HG03095 (cell line): ENCODE data around the gene SUN3.

Experiments
- ATAC-seq: cut with Tn5 transposase; IDR thresholded peaks from one replicate; pipeline ENCODE4 v1.9.1; 2021; ENCODE audit warnings: moderate library complexity; ENCODE audit not compliant: unreplicated experiment

SUN3 gene

DNA sequence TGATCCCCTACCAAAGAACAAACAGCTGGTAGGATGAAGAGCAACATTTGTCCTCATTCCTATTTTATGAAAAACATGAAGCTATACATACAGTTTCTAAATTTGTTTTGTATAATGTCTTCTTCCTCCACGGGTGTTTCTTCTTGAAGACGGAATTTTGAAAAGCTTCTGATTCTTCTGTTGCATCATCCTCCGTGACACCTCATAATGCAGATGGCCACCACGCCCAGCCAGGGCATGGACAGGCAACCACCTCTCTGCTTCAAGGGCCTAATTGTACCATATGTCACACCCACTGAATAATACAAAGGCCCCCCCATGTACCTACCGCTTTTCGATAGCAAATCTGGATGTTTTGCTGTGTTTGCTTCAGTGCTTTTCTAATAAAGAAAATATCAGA is at the start of gene SUN3:
TSS of gene SUN3 (minus strand) at position 170 of the 400 bp plus-strand sequence. CDS start at position 1, 169 bp downstream.
- ATAC-seq, result no peak

- no peak for ATAC-seq
Observed at GRCh38 chr7:48078470-48078869, 49.6 kb upstream of the SUN3 start.

- no peak for ATAC-seq
Observed at GRCh38 chr7:48077423-48077822, 48.5 kb upstream of the SUN3 start.

GRCh38 chr7:48074204-48074654 is 45.3 kb upstream of the SUN3 start:
- ATAC-seq, result no peak

DNA sequence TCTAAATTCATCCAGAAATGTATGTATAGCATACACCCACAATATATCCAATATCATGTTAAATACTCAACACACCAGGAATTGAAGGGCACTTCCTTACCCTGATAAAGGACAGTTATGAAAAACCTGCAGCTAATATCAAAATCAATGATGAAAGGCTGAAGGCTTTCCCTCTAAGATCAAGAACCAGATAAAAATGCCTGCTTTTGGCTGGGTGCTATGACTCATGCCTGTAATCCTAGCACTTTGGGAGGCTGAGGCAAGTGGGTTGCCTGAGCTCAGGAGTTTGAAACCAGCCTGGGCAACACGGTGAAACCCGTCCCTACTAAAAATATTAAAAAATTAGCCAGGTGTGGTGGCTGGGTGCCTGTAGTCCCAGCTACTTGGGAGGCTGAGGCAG is 38.6 kb upstream of the SUN3 start:
- no peak for ATAC-seq

DNA sequence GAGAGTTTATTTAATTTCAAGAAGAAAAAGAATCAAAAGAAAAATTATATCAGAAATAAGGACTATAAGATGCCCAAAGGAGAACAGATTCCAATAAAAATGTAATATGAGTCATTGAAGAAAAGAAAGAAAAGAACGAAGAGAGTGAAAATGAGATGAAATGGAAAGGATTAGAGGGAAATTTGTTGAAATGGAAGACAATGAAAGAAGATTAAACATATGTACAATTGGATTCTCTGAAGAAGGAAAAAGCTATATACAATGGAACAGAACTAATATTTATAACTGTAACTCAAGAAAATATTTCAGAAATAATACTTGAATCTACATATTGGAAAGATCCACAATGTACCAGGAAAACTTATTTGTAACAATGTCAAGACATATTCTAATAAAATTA is 35.1 kb upstream of the SUN3 start:
- ATAC-seq, result no peak

GRCh38 chr7:48059706-48060105 is 30.8 kb upstream of the SUN3 start:
- ATAC-seq, result no peak

DNA sequence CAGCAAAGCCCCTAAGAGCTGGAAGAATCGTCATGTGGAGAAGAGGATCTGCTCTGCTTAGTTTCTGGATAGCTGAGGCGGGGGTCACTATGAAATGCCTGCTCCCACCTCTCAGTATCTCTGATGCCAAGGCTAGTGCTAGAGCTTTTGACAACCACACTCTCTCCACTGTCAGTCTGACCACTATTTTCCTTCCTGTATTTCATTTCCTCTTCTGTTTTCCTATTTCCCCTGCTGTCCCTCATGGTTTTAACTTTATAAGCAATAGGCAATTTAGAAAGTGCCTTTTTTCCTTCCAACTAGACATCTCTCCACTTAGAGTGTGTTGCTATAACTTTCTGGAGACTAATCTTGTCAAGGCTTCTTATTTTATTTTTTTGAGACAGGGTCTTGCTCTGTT is 30.1 kb upstream of the SUN3 start:
- ATAC-seq, result no peak

GRCh38 chr7:48053736-48054135 is 24.8 kb upstream of the SUN3 start:
- no peak for ATAC-seq

DNA sequence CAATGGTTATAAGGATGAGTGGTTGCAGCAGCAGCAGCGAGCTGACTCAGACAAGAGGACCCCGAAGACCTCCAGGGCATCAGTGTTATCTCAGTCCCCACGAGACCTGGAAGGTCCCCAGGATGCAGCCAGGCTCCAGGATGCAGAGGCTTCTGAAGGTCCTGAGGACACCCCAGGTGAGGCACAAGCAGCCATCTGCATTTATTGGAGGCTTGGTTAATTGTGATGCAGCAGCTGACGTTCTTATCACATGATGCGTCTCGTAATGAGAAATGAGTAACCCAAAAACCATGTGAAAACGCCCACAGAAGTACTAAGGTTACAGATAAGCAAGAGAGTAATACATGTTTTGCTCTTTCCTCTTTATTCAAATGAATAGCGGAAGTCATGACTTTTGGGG is 23.8 kb upstream of the SUN3 start:
- ATAC-seq, result peak; percentile 43

DNA sequence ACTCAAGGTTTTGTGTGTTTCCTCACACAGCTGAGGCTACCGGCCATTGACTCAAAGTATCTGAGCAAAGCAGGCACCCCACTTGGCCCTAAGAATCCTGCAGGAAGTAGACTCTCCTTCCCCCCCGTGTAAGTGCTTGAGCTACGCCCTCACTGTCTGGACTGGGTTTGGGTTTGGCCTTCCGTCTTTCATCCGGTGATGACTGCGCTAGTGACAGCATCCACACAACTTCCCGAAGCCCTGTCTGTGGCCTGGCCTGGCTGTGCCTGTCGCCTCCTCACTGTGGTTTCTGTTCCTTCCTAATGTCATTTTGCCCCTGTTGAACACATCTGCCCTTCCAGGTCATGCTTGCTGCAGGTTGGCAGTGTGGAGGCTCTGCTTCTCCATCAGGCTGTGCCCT is 20.9 kb upstream of the SUN3 start:
- ATAC-seq, result no peak

- no peak for ATAC-seq
Observed at GRCh38 chr7:48048113-48048512, 19.2 kb upstream of the SUN3 start.

DNA sequence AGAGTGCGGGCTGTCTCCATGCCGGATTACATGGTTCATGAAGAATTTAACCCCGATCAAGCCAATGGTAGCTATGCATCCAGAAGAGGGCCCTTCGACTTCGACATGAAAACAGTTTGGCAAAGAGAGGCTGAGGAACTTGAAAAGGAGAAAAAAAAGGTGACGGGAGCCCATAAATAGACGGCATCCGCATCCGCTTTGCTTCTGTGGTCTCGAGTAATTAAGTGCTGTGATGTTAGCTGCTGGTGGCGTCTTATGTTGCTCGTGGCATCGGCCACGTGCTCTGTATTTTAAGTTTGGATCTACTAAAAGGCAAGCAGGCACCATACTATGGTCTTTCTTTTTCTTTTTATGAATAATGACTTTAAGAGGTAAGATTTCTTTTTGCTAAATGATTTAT is 17.6 kb upstream of the SUN3 start:
- no peak for ATAC-seq

DNA sequence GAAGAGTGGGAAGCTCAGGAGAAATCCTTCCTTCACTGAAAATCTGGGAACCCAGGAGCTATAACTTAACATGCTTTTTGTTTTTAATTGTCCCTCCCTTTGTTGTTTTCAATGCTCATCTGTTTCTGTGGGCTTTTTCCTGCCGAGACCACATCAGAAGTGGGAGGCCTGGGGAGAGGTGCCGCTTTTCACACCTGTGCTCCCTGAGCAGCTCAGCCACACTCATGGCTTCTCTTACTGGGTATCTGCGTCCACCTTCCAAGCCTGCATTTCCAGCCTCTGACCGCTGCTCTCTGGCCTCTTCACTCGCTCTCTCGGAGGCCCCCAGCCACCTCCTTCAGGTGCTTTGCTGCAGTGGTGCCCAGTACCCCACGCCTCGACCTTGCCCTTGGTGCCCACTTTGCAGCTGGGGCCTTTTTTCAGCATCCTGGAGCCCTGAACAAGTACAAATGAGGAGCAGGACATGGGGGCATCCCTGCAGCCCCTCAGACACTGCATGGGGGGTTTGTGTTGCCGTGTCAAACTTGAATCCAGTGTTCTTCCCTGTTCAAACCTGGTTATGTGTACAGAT is 16.4 kb upstream of the SUN3 start:
- no peak for ATAC-seq

- ATAC-seq, result no peak
Observed at GRCh38 chr7:48042636-48043035, 13.7 kb upstream of the SUN3 start.

DNA sequence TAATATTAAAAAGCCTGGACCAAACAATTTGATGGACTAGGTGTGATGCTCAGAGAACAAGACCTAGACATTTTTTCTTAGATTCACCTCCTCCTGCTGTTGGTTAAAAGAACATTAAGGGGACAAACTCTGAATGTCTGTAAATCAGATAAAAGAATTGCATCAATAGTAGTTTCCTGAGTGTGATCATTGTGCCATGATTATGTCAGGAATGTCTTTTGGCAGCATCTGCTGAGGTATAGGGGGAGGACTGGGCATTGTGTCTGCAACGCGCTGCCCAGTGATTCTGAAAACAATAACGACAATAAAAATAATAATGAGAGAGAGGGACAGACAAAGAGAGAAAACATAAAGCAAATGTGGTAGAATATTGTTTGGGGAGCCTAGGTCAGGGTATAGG is 13.3 kb upstream of the SUN3 start:
- no peak for ATAC-seq

DNA sequence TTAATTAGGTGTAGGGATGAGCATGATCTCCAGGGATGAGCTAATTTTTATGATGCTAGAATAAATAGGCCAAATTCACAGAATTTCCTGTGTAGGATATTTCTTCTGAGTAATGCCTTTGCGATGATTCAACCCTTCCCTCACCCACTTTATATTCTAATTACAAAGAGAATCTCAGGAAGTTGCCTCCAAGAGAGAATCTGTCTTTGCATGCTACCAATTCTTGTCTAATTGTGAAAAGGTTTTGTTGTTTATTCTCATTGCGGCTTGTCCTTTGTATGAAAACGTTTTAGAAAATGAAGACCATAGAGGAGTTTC is 12.7 kb upstream of the SUN3 start:
- ATAC-seq, result no peak

DNA sequence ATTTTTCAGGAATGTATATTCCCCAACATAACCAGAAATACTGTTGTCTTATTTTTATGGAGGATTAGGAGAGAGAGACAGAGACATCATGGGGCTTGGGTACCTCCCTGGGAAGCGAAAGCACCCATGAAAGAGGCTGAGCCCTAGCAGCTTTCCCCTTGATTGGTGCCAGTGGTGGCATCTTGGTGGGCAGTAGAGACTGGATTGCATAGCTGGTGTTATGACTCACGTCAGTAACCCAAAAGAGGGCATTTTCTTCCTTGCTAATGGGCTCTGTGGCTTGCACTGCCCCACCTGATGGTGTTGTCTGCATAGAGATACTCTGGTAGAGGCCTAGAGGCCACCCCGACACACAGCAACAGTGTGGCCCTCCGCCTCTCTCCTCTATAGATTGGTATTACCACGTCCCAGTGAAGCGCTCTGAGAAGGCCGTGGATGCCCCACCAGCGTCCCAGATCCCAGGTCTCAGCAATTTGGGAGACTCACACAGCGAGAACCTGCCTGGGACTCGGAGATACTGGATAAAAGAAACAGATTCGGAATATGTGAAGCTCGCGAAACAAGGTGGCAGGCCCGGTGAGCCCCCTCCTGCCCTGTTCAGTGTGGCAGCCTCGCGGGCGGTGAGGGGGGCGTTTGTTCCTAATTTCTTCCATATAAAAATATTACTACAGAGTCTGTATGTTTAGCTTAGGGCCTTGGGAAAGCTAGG is 12.2 kb upstream of the SUN3 start:
- no peak for ATAC-seq

DNA sequence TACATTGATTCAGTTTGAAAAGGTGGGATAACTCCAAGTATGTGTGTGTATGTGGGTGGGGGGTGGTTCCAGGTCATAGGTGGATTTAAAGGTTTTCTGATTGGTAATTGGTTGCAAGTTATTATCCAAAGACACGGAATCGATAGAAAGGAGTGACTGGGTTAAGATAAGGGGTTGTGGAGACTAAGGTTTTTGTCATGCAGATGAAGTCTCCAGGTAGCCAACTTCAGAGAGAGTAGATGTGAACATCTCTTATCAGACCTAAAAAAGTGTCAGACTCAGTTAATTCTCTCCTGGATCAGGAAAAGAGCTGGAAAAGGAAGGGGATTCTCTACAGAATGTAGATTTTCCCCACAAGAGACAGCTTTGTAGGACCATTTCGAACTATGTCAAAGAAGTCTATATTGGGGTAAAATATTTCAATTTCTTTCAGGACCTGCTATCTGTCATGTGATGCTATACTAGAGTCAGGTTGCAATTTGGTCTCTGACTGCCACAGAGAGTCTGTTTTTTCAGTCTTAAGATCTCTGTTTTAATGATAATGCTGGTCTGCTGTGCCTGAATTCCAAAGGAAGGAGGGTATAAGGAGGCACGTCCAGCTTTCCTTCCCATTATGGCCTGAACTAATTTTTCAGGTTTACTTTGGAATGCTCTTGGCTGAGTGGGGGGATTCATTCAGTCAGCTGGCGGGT is 10.1 kb upstream of the SUN3 start:
- ATAC-seq, result no peak

GRCh38 chr7:48035967-48036478 is 7.1 kb upstream of the SUN3 start:
- ATAC-seq, result no peak

- peak; percentile 98 for ATAC-seq
Observed at GRCh38 chr7:48035301-48035966, 6.5 kb upstream of the SUN3 start, which contains the start of gene C7orf57. Gene C7orf57, plus strand, starts transcription at chr7:48035543. Its CDS starts 766 bp downstream, at chr7:48036309.

DNA sequence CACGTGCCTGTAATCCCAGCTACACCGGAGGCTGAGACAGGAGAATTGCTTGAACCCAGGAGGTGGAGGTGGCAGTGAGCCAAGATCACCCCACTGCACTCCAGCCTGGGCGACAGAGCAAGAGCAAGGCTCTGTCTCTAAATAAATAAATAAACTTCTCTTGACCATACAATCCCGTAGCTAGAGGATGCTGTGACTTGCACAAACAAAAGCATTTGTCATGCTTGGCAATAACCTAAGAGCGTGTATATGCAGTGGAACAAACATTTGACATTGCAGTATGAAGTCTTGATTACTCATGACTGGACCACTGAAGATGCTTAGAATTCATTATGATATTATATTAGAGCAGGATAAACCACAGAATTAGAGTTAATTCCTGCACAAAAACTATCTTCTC is 5.0 kb upstream of the SUN3 start:
- no peak for ATAC-seq
